ENCODE results near the gene GPR78. TPM values are rescaled to one million over a fixed set of nuclear protein-coding genes. Genes with fewer than 3 reads are reported as not detected.

GPR78 gene
- total RNA-seq, 1 experiment from 2014 or later, result 5.7 TPM

DNA sequence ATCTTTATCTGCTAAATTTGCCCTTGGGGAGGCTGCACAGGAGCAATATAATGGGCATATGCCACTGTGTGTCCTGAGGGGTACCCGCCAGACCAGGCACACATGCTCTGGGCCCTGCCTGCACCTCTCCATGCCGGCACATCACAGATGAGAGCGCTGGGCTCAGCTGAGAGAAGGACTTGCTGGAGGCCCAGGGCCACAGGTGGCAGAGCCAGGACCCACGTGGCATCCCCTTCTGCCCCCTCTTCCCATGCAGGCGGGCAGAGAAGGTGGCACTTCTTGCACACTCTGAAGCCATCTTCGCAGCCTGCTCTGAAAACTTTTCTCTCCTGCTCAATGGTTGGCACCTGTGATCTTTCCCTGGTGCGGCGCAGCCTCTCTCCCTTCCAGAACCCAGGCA lies 32.5 kb downstream of the GPR78 start:
- Mint-ChIP-seq H3K9me3 (no peaks in the 10 kb centered on the region), H3K4me1 (no peaks in the 10 kb centered on the region), H3K27ac (no peak overlapping the region), H3K27me3 (ENCODE audit: low read depth) (peaks cover 3% of the 10 kb centered on the region; the same call in 1 of the 2 replicates), H3K4me3 (no peak overlapping the region), H3K36me3 (peaks cover 6% of the 10 kb centered on the region; the same call in 1 of the 2 replicates)
- CTCF ChIA-PET, result no interaction called here
- DNase-seq (ENCODE audit: low spot score) (no peak), ATAC-seq (no peak)
- no peak for TF ChIP-seq MYBL2 (CRISPR knock-in tag; IDR thresholded peaks at IDR 0.05)
- TF ChIP-seq SMAD3 (CRISPR knock-in tag; IDR thresholded peaks at IDR 0.05; ENCODE audit: borderline replicate concordance), result no peak
- TF ChIP-seq ZNF138 (CRISPR knock-in tag; conservative IDR thresholded peaks at IDR 0.05), result no peak
- POLR2A ChIA-PET, result no interaction called here

DNA sequence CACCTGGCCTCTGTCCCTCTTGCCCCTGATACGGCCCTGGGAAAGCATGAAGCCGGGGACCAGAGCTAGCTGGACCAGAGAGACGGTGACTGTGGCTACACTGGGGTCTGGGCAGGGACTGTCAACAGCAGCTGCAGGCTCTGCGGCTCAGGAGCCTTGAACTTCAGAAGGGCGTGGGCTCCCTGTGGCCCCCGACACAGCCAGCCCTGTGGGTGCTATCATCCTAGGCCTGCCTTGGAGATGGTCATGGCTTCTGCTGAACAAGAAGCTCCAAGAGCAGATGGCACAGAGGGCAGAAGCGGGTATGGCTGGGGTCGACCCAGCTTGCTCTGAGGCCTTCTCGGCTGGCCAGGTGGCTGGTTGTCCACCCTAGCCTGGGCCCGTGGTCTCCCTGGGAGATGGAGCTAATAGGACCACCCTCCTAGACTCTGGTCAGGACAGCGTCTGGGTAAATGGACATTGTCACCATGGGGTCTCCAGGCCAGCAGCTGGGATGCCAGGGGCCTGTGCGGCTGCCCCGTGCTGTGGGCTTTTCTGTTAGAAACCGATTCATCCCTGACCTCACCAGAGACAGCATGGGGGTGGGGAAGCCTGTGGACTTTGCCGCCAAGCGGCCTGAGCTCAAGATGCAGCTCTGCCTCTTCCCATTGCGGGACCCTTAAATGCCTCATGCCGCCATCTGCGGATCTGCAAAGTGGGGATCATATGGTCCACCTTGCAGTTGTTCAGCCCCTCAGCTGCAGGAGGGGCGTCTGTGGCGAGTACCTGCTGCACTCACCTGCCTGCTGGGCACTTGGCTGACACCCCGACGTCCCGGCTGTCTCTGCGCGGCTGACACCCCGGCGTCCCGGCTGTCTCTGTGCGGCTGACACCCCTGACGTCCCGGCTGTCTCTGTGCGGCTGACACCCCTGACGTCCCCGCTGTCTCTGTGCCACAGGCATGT lies 33.5 kb downstream of the GPR78 start:
- Mint-ChIP-seq H3K27ac (no peak overlapping the region), H3K9me3 (no peaks in the 10 kb centered on the region), H3K4me1 (no peaks in the 10 kb centered on the region), H3K27me3 (ENCODE audit: low read depth) (peaks cover 3% of the 10 kb centered on the region; the same call in 1 of the 2 replicates), H3K36me3 (peaks cover 6% of the 10 kb centered on the region; the same call in 1 of the 2 replicates), H3K4me3 (no peak overlapping the region)
- ChIA-PET CTCF (no interaction called here), POLR2A (no interaction called here)
- no peak for DNase-seq (ENCODE audit: low spot score)
- no peak for ATAC-seq
- TF ChIP-seq PRRX2 (CRISPR knock-in tag; IDR thresholded peaks at IDR 0.05) (no peak), GABPB1 (CRISPR knock-in tag; IDR thresholded peaks at IDR 0.05) (no peak), TP53 (CRISPR knock-in tag; IDR thresholded peaks at IDR 0.05) (no peak), NFYB (CRISPR knock-in tag; conservative IDR thresholded peaks at IDR 0.05; ENCODE audit: low read depth) (no peak), ZNF317 (CRISPR knock-in tag; IDR thresholded peaks at IDR 0.05; ENCODE audit: borderline replicate concordance, low read depth) (no peak), IRF2 (CRISPR knock-in tag; IDR thresholded peaks at IDR 0.05; ENCODE audit: borderline replicate concordance, low read depth) (no peak), ZNF396 (CRISPR knock-in tag; IDR thresholded peaks at IDR 0.05; ENCODE audit: borderline replicate concordance) (no peak), ZNF219 (CRISPR knock-in tag; IDR thresholded peaks at IDR 0.05; ENCODE audit: borderline replicate concordance) (no peak), ZNF423 (CRISPR knock-in tag; IDR thresholded peaks at IDR 0.05) (no peak), RORB (CRISPR knock-in tag; IDR thresholded peaks at IDR 0.05) (no peak), NFE2L1 (CRISPR knock-in tag; IDR thresholded peaks at IDR 0.05) (no peak), MYBL2 (CRISPR knock-in tag; IDR thresholded peaks at IDR 0.05) (no peak)
- TF ChIP-seq, protein P1, sequence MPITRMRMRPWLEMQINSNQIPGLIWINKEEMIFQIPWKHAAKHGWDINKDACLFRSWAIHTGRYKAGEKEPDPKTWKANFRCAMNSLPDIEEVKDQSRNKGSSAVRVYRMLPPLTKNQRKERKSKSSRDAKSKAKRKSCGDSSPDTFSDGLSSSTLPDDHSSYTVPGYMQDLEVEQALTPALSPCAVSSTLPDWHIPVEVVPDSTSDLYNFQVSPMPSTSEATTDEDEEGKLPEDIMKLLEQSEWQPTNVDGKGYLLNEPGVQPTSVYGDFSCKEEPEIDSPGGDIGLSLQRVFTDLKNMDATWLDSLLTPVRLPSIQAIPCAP (CRISPR knock-in tag; IDR thresholded peaks at IDR 0.05), result no peak
- TF ChIP-seq, protein P2, sequence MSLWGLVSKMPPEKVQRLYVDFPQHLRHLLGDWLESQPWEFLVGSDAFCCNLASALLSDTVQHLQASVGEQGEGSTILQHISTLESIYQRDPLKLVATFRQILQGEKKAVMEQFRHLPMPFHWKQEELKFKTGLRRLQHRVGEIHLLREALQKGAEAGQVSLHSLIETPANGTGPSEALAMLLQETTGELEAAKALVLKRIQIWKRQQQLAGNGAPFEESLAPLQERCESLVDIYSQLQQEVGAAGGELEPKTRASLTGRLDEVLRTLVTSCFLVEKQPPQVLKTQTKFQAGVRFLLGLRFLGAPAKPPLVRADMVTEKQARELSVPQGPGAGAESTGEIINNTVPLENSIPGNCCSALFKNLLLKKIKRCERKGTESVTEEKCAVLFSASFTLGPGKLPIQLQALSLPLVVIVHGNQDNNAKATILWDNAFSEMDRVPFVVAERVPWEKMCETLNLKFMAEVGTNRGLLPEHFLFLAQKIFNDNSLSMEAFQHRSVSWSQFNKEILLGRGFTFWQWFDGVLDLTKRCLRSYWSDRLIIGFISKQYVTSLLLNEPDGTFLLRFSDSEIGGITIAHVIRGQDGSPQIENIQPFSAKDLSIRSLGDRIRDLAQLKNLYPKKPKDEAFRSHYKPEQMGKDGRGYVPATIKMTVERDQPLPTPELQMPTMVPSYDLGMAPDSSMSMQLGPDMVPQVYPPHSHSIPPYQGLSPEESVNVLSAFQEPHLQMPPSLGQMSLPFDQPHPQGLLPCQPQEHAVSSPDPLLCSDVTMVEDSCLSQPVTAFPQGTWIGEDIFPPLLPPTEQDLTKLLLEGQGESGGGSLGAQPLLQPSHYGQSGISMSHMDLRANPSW (CRISPR knock-in tag; conservative IDR thresholded peaks at IDR 0.05; ENCODE audit: low read depth), result no peak
- TF ChIP-seq, protein P3, sequence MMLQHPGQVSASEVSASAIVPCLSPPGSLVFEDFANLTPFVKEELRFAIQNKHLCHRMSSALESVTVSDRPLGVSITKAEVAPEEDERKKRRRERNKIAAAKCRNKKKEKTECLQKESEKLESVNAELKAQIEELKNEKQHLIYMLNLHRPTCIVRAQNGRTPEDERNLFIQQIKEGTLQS (CRISPR knock-in tag; conservative IDR thresholded peaks at IDR 0.05), result no peak
- TF ChIP-seq, protein P4, sequence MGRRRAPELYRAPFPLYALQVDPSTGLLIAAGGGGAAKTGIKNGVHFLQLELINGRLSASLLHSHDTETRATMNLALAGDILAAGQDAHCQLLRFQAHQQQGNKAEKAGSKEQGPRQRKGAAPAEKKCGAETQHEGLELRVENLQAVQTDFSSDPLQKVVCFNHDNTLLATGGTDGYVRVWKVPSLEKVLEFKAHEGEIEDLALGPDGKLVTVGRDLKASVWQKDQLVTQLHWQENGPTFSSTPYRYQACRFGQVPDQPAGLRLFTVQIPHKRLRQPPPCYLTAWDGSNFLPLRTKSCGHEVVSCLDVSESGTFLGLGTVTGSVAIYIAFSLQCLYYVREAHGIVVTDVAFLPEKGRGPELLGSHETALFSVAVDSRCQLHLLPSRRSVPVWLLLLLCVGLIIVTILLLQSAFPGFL (CRISPR knock-in tag; IDR thresholded peaks at IDR 0.05; ENCODE audit: borderline replicate concordance), result no peak
- TF ChIP-seq, protein P5, sequence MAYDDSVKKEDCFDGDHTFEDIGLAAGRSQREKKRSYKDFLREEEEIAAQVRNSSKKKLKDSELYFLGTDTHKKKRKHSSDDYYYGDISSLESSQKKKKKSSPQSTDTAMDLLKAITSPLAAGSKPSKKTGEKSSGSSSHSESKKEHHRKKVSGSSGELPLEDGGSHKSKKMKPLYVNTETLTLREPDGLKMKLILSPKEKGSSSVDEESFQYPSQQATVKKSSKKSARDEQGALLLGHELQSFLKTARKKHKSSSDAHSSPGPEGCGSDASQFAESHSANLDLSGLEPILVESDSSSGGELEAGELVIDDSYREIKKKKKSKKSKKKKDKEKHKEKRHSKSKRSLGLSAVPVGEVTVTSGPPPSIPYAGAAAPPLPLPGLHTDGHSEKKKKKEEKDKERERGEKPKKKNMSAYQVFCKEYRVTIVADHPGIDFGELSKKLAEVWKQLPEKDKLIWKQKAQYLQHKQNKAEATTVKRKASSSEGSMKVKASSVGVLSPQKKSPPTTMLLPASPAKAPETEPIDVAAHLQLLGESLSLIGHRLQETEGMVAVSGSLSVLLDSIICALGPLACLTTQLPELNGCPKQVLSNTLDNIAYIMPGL (CRISPR knock-in tag; IDR thresholded peaks at IDR 0.05), result no peak
- TF ChIP-seq, protein P6, sequence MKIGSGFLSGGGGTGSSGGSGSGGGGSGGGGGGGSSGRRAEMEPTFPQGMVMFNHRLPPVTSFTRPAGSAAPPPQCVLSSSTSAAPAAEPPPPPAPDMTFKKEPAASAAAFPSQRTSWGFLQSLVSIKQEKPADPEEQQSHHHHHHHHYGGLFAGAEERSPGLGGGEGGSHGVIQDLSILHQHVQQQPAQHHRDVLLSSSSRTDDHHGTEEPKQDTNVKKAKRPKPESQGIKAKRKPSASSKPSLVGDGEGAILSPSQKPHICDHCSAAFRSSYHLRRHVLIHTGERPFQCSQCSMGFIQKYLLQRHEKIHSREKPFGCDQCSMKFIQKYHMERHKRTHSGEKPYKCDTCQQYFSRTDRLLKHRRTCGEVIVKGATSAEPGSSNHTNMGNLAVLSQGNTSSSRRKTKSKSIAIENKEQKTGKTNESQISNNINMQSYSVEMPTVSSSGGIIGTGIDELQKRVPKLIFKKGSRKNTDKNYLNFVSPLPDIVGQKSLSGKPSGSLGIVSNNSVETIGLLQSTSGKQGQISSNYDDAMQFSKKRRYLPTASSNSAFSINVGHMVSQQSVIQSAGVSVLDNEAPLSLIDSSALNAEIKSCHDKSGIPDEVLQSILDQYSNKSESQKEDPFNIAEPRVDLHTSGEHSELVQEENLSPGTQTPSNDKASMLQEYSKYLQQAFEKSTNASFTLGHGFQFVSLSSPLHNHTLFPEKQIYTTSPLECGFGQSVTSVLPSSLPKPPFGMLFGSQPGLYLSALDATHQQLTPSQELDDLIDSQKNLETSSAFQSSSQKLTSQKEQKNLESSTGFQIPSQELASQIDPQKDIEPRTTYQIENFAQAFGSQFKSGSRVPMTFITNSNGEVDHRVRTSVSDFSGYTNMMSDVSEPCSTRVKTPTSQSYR (CRISPR knock-in tag; IDR thresholded peaks at IDR 0.05), result no peak
- TF ChIP-seq, protein P7, sequence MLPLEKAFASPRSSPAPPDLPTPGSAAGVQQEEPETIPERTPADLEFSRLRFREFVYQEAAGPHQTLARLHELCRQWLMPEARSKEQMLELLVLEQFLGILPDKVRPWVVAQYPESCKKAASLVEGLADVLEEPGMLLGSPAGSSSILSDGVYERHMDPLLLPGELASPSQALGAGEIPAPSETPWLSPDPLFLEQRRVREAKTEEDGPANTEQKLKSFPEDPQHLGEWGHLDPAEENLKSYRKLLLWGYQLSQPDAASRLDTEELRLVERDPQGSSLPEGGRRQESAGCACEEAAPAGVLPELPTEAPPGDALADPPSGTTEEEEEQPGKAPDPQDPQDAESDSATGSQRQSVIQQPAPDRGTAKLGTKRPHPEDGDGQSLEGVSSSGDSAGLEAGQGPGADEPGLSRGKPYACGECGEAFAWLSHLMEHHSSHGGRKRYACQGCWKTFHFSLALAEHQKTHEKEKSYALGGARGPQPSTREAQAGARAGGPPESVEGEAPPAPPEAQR (CRISPR knock-in tag; IDR thresholded peaks at IDR 0.05), result no peak
